ENCODE measurements around the gene C19orf81. TPM values are rescaled to one million over a fixed set of nuclear protein-coding genes. Genes with fewer than 3 reads are reported as not detected.

The C19orf81 gene
- polyA plus RNA-seq, 3 donors from 2014 or later = 1.8 TPM; not detected in 2

DNA sequence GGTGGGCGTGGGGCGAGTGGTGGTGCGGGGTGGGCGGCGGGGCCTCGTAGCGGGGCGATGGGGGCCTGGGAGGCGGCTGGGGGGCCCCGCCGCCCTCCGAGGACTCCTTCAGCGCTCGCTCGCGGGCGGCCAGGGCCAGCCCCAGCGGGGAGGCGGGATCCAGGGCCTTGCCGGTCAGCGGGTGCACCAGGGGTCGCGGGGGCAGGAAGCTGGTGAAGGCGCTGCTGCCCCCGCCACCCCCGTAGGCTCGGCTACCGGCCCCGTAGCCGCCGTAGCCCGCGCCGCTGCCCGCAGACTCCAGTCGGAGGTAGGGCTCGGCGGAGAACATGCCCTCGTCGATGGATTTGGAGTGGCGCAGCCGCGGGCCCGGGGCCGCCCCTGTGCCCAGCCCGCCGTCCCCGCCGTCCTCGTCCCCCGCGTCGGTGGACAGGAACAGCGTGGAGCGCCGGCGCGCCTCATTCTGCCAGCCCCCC lies 18.6 kb downstream of the C19orf81 start:
- peaks cover 9 to 13% (median 13%) of the 10 kb centered on the region in 3 donors for H3K27me3 Mint-ChIP-seq (ENCODE audit: low read depth in 3 of 3)
- no peaks in the 10 kb centered on the region for H3K4me1 Mint-ChIP-seq

DNA sequence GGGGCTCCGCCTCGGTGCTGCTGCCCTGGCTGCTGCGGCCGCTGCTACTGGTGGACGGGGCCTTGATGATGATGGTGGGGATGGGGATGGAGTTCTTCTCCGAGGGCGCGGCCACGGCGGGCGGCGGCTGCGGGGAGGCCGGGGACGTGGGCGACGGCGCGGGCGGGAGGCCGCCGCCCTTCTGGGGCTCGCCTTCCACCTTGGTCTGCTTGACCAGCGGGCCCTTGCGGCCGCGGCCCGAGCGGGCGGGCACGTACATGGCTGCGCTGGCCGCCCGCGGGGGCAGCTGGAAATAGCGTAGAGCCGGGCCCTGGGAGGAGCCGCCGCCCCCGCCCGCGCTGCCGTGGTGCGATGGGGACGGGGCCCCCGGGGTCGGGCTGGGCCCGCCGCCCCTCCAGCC lies 19.2 kb downstream of the C19orf81 start:
- peaks cover 9 to 17% (median 10%) of the 10 kb centered on the region in 3 donors for H3K27me3 Mint-ChIP-seq (ENCODE audit: low read depth in 3 of 3)
- no peak overlapping the region for H3K27ac Mint-ChIP-seq
- DNase-seq = no peak
- H3K9me3 Mint-ChIP-seq = no peaks in the 10 kb centered on the region
- H3K4me1 Mint-ChIP-seq = no peaks in the 10 kb centered on the region
- H3K36me3 Mint-ChIP-seq = no peaks in the 10 kb centered on the region
- no peak overlapping the region for H3K4me3 Mint-ChIP-seq

More for the DNA sequence above, 18.6 kb downstream of the C19orf81 start:
- Mint-ChIP-seq H3K36me3 (no peaks in the 10 kb centered on the region), H3K4me3 (no peak overlapping the region), H3K9me3 (no peaks in the 10 kb centered on the region), H3K27ac (no peak overlapping the region)
- DNase-seq = no peak

DNA sequence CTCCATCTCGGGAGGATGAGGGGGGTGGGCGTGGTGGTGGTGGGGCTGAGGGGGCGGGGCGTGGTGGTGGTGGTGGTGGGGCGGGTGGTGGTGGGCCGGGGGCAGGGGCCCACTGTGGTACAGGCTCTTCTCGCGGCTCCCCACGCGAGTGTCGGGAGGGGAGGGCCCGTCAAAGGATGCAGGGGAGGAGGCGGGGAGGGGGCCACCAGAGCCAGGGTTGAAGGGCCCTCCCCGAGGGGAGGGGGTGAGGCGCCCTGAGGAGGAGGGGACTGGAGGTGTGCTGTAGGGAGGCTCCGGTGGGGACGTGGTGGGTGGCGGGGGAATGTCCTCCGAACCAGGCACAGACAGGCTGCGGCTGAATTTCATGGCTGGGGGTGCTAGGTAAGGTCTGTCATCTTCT lies 19.6 kb downstream of the C19orf81 start:
- Mint-ChIP-seq H3K9me3 (no peaks in the 10 kb centered on the region), H3K4me1 (no peaks in the 10 kb centered on the region), H3K36me3 (no peaks in the 10 kb centered on the region), H3K27ac (no peak overlapping the region), H3K4me3 (no peak overlapping the region), H3K27me3 (ENCODE audit: low read depth in 3 of 3) (peaks cover 9 to 17% (median 10%) of the 10 kb centered on the region in 3 donors)
- no peak for DNase-seq

DNA sequence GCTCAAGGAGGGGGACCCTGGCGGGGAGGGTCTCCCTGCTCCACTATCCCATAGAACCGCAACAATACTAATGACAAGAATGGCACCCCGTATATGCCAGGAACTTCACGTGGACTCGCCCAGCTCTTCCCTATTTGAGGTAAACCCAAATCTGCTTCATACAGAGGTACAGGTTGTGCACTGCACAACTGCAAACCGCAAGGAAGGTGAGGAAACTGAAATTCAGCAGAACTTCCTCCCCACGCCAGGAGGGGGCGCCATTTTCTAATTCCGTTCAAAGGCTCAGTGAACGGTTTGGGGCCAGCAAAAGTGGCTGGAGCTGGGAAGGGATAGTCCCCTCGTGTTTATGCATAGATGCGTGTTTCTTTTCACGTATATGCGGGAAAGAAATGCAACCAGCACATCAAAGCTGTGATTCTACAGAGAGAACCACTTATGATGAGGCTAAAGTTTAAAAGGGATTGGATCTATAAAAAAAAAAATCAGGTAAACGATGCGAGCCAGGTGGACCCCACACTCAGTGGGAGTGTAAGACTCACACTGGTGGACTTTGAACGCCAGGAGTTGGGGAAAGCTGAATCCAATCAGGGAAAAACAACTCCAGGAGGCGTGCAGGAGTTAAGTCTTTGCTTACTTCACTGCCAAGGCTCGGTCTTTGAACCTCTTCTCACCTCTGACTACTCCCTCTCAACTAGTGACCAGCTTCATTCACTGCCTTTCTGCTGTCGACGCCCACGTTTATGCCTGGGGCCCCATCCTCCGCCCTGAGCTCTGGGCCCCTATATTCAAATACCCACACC lies 20.3 kb downstream of the C19orf81 start:
- no peak overlapping the region for H3K27ac Mint-ChIP-seq
- H3K27me3 Mint-ChIP-seq (ENCODE audit: low read depth in 3 of 3) = peaks cover 9 to 19% (median 10%) of the 10 kb centered on the region in 3 donors
- no peak overlapping the region for H3K4me3 Mint-ChIP-seq
- no peaks in the 10 kb centered on the region for H3K9me3 Mint-ChIP-seq
- no peaks in the 10 kb centered on the region for H3K36me3 Mint-ChIP-seq
- peak; percentile 7 to 13 (median 12) for DNase-seq
- H3K4me1 Mint-ChIP-seq = no peaks in the 10 kb centered on the region

DNA sequence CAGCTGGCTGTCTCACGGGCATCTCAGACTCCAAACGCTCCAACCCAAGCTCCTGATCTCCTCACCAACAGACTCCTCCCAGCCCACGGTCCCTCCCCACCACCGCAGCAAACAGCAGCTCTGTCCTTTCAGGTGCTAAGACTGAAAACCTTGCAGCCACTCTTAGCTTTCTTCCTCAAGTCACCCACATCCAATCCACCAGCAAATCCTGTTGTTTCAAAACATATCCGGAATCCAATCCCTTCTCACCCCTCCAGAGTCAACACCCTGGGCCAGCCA lies 20.8 kb downstream of the C19orf81 start:
- no peaks in the 10 kb centered on the region for H3K36me3 Mint-ChIP-seq
- H3K27me3 Mint-ChIP-seq (ENCODE audit: low read depth in 3 of 3) = peaks cover 9 to 16% (median 10%) of the 10 kb centered on the region in 3 donors
- no peaks in the 10 kb centered on the region for H3K4me1 Mint-ChIP-seq
- H3K27ac Mint-ChIP-seq = no peak overlapping the region
- no peaks in the 10 kb centered on the region for H3K9me3 Mint-ChIP-seq
- no peak overlapping the region for H3K4me3 Mint-ChIP-seq
- no peak for DNase-seq

DNA sequence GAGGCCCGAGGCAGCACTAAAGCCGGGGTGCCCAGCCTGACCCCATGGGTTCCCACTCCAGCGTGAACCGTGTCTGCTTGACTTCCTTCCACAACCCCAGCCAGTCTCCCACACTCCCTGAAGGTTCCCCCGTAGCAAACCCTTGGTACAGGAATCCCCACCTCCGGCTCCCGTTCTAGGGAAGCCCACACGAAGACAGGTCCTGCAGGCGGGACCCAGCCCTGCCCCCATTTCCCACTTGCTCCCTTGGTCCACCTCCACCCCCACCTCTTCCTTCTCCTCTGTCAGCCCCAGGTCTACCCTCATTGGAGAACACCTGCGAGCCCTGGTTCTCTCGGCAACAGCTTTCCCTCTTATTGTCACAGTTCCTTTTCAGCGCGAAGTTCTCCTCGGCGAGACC lies 23.9 kb downstream of the C19orf81 start:
- no peaks in the 10 kb centered on the region for H3K9me3 Mint-ChIP-seq
- no peaks in the 10 kb centered on the region for H3K4me1 Mint-ChIP-seq
- no peaks in the 10 kb centered on the region for H3K36me3 Mint-ChIP-seq
- no peak for DNase-seq
- H3K27ac Mint-ChIP-seq = no peak overlapping the region
- H3K4me3 Mint-ChIP-seq = no peak overlapping the region
- peaks cover 11 to 18% (median 16%) of the 10 kb centered on the region in 3 donors for H3K27me3 Mint-ChIP-seq (ENCODE audit: low read depth in 3 of 3)

DNA sequence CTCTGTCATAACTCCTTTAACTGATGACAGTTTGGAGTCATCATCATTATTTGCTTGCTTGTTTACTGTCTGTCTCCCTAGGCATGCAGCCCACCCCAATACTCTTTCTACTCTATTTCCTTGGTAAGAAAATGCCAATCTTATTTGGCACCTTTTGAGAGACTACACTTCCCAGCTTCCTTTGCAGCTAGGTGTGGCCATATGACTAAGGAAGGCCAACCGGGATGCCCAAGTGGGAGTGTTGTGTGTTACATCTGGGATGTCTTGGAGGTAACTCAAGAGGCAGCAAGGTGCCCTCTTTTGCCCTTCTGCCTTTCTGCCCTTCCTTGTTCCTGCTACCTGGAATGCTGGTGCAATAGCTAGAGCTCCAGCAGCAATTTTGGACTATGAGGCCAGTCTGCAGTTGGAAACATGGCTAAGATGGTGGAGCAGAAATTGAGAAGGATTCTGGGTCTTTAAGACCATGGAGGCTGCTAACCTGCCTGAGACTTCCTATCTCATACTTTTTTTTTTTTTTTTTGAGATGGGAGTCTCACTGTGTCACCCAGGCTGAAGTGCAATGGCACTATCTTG lies 27.5 kb downstream of the C19orf81 start:
- DNase-seq = no peak
- no peaks in the 10 kb centered on the region for H3K9me3 Mint-ChIP-seq
- peaks cover 2 to 5% of the 10 kb centered on the region in 2 donors for H3K4me1 Mint-ChIP-seq
- H3K4me3 Mint-ChIP-seq = no peak overlapping the region
- peaks cover 2 to 15% (median 10%) of the 10 kb centered on the region in 3 donors for H3K27me3 Mint-ChIP-seq (ENCODE audit: low read depth in 3 of 3)
- no peak overlapping the region for H3K27ac Mint-ChIP-seq
- H3K36me3 Mint-ChIP-seq = no peaks in the 10 kb centered on the region

DNA sequence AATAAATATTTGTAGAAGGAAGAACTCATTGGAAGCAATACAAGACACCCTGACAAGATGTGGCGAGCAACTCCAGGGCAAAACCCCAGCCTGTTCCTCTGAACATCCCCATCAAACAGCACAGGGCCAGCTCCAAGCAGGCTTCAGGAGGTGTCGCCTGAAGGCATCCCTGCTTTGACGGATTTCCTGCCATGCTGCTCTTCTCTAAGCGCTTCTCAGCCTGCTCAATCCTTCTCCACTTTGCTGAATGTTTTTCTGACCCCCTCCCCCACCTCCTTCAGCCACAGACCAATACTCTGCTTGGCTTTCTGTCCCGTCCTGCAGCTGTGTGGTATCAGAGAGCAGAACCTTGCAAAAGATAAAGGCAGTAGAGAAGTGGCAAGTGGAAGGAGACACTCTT lies 28.4 kb downstream of the C19orf81 start:
- peaks cover 5 to 15% (median 10%) of the 10 kb centered on the region in 3 donors for H3K27me3 Mint-ChIP-seq (ENCODE audit: low read depth in 3 of 3)
- H3K4me3 Mint-ChIP-seq = no peak overlapping the region
- H3K36me3 Mint-ChIP-seq = no peaks in the 10 kb centered on the region
- no peaks in the 10 kb centered on the region for H3K9me3 Mint-ChIP-seq
- no peak overlapping the region for H3K27ac Mint-ChIP-seq
- H3K4me1 Mint-ChIP-seq = peaks cover 2 to 5% of the 10 kb centered on the region in 2 donors
- DNase-seq = no peak

DNA sequence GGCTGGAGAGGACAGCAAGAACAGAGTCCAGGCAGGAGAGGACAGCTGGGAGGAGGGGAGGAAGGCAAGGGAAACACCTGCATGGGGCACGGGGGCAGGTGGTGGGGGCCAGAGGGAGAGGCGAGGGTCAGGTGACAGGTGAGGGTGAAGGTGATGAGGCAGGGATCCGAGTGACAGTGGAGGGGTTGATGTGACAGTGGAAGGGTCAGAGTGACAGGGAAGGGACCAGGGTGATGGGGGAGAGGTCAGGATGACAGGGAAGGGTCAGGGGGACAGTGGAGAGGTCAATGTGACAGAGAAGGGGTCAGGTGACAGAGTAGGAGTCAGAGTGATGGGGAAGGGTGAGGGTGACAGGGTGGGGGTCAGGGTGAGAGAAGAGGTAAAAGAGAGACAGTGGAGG lies 29.1 kb downstream of the C19orf81 start:
- DNase-seq = no peak
- peaks cover 2 to 5% of the 10 kb centered on the region in 2 donors for H3K4me1 Mint-ChIP-seq
- H3K27me3 Mint-ChIP-seq (ENCODE audit: low read depth in 3 of 3) = peaks cover 5 to 12% (median 10%) of the 10 kb centered on the region in 3 donors
- H3K4me3 Mint-ChIP-seq = no peak overlapping the region
- no peaks in the 10 kb centered on the region for H3K36me3 Mint-ChIP-seq
- H3K9me3 Mint-ChIP-seq = no peaks in the 10 kb centered on the region
- H3K27ac Mint-ChIP-seq = no peak overlapping the region

DNA sequence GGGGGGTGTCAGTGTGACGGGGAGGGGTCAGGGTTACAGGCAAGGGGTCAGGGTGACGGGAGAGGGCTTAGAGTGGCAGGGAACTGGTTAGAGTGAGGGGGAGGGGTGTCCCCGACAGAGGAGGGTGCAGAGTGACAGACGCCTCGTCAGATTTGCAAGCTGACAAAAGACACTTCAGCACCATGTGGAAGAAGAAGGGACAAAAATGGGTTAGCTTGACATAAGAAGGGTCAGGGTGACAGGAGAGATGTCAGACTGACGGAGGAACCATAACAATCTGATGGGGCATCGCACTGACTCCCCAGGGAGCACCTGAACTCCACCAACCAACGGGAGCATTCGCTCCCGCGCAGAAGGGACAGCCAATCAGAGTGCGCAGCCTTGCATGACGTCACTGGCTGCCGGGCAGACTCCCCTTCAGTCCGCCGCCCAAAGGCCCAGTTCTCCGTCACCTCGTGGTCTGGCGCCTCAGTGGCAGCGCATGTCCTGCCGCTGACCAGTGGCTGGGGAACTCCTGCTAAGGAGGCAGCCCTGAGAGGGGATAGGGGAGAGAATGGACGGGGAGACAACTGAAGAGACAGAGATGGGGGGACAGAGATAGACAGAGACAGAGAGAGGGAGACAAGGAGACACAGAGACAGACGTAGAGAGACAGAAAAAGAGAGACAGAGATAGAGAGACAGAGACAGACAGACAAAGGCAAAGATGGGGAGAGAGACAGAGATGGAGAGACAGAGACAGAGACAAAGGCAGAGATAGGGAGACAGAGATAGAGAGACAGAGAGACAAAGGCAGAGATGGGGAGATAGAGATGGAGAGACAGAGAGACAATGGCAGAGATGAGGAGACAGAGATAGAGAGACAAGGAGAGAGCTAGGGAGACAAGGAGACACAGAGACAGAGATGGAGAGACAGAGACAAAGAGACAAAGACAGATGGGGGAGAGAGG lies 30.2 kb downstream of the C19orf81 start:
- H3K36me3 Mint-ChIP-seq = no peaks in the 10 kb centered on the region
- no peak overlapping the region for H3K27ac Mint-ChIP-seq
- DNase-seq = peak; percentile 65 to 73 (median 67)
- H3K4me1 Mint-ChIP-seq = peaks cover 2 to 5% of the 10 kb centered on the region in 2 donors
- no peak overlapping the region for H3K4me3 Mint-ChIP-seq
- peaks cover 0 to 1% (median 0%) of the 10 kb centered on the region in 6 donors for H3K9me3 Mint-ChIP-seq
- H3K27me3 Mint-ChIP-seq (ENCODE audit: low read depth in 3 of 3) = peaks cover 6 to 11% (median 10%) of the 10 kb centered on the region in 3 donors

DNA sequence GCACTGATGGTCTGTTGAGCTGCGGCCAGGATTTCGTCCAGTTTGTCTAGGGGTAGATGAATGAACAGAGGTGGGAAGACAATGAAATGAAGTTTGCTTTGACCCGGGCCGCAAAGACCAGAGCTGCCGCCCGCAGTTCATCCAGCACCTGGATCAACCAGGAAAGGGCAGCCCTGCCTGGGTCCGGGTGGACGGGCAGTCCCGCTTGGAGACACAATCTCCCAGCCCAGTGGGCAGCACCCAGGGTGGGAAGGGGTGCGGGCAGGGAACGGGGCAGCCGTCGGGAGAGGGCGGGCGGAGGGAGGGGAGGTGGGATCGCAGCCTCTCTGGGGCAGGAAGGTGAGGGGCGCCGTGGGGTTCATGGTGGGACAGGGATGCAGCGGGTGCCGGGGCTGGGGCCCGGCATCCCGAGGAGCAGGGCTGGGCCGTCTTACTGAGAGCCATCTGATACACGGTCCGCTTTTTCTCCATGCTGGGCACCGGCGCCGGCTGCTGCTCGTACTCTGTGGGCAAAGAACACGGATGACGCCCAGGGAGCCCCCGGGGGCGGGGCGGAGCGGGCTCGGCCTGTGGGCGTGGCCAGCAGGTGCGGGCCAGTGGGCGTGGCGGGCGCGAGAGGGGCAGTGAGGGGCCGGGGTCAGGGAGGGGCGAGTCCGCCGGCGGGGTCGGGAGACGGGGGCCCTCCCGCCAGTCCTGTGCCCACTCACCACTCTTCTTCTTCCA lies 37.2 kb downstream of the C19orf81 start:
- DNase-seq = no peak
- H3K27ac Mint-ChIP-seq = no peak overlapping the region
- no peaks in the 10 kb centered on the region for H3K36me3 Mint-ChIP-seq
- H3K4me3 Mint-ChIP-seq = no peak overlapping the region
- peaks cover 1 to 12% (median 9%) of the 10 kb centered on the region in 3 donors for H3K27me3 Mint-ChIP-seq (ENCODE audit: low read depth in 3 of 3)
- H3K4me1 Mint-ChIP-seq = no peaks in the 10 kb centered on the region
- peaks cover 0 to 3% (median 0%) of the 10 kb centered on the region in 6 donors for H3K9me3 Mint-ChIP-seq

DNA sequence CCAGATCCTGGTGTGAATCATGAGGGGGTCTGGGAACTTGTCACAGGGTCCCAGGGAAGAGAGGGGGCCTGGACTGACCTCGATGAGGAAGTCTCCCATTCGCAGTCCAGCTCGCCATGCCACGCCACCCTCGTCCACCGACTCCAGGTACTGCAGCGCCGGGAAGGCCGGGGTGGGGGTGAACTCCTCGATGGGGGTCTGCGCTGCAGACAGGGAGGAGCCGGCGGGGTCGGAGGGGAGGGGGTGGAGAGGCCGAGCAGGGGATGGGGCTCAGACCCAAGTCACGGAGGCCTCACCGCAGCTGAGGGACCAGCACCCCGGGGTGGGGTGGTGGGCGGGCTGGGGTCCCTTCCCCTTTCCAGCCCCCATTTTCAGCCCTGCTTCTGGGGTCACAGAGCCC lies 39.5 kb downstream of the C19orf81 start:
- Mint-ChIP-seq H3K4me3 (no peak overlapping the region), H3K27ac (no peak overlapping the region), H3K4me1 (no peaks in the 10 kb centered on the region), H3K36me3 (no peaks in the 10 kb centered on the region), H3K27me3 (ENCODE audit: low read depth in 3 of 3) (peaks cover 3 to 16% (median 15%) of the 10 kb centered on the region in 3 donors), H3K9me3 (peaks cover 0 to 3% (median 0%) of the 10 kb centered on the region in 6 donors)
- no peak for DNase-seq

DNA sequence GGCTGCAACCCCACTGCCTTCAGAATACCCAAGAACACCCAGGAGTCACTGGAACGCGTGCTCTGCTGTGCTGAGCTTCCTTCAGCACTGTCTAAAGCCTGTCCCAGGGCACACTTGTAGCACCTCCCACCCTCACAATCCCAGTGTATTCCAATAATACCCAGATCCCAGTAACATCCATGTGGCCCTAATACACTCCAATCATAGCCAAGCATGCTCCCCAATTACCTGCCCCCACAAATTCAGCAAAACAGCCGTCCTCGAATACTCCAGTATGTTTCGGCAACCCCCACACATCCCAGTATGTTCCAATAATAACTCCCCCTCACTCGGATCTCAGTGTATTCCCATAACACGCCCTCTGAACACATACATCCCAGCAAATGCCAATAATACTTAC lies 41.2 kb downstream of the C19orf81 start:
- Mint-ChIP-seq H3K36me3 (no peaks in the 10 kb centered on the region), H3K27me3 (ENCODE audit: low read depth in 3 of 3) (peaks cover 4 to 13% (median 10%) of the 10 kb centered on the region in 3 donors), H3K27ac (no peak overlapping the region), H3K4me1 (no peaks in the 10 kb centered on the region), H3K9me3 (peaks cover 0 to 2% (median 0%) of the 10 kb centered on the region in 6 donors), H3K4me3 (no peak overlapping the region)
- DNase-seq = no peak
